Mesendoderm (in vitro differentiated cells): ENCODE results near the gene SHROOM3.

Source experiments
- DNase-seq: peaks from one replicate; pipeline ENCODE4 v3.0.0; 2013
- H2AK5ac ChIP-seq: 2 replicates; pipeline ENCODE4 v1.6.1; 2013; ENCODE audit warnings: low read length, inconsistent platforms
- H2BK120ac ChIP-seq: 2 replicates; pipeline ENCODE4 v1.6.1; 2013; ENCODE audit warnings: low read depth, mild to moderate bottlenecking, low read length, moderate library complexity, mixed read lengths
- H2BK15ac ChIP-seq: replicated peaks from 2 replicates; pipeline ENCODE4 v1.6.1; 2013; ENCODE audit warnings: low read depth, mild to moderate bottlenecking, moderate library complexity
- H2BK5ac ChIP-seq: 2 replicates; pipeline ENCODE4 v1.6.1; 2013; ENCODE audit warnings: low read length, inconsistent platforms
- H3K18ac ChIP-seq: 2 replicates; pipeline ENCODE4 v1.6.1; 2013; ENCODE audit warnings: mild to moderate bottlenecking, low read length, mixed read lengths
- H3K23ac ChIP-seq: one replicate; pipeline ENCODE4 v1.6.1; 2013; ENCODE audit warnings: low read length
- H3K27ac ChIP-seq: 2 replicates; pipeline ENCODE4 v1.5.1; 2013; ENCODE audit warnings: low read depth, mild to moderate bottlenecking, inconsistent platforms, low read length, moderate library complexity
- H3K27me3 ChIP-seq: 2 replicates; pipeline ENCODE4 v1.6.1; 2013; ENCODE audit warnings: low read length, control low read depth, mild to moderate bottlenecking, inconsistent platforms; ENCODE audit not compliant: insufficient read depth, poor library complexity
- H3K36me3 ChIP-seq: 2 replicates; pipeline ENCODE4 v1.6.1; 2013; ENCODE audit warnings: low read length, inconsistent platforms; ENCODE audit not compliant: control insufficient read depth, insufficient read depth
- H3K4ac ChIP-seq: one replicate; pipeline ENCODE4 v1.6.1; 2013; ENCODE audit warnings: low read depth, mild to moderate bottlenecking, low read length, moderate library complexity
- H3K4me1 ChIP-seq: 2 replicates; pipeline ENCODE4 v1.6.1; 2013; ENCODE audit warnings: low read depth, low read length, inconsistent platforms; ENCODE audit not compliant: control insufficient read depth
- H3K4me2 ChIP-seq: 2 replicates; pipeline ENCODE4 v1.6.1; 2013; ENCODE audit warnings: low read length
- H3K4me3 ChIP-seq: 2 replicates; pipeline ENCODE4 v1.5.1; 2013; ENCODE audit warnings: mild to moderate bottlenecking, low read length
- H3K56ac ChIP-seq: one replicate; pipeline ENCODE4 v1.6.1; 2013; ENCODE audit warnings: low read length
- H3K79me1 ChIP-seq: 2 replicates; pipeline ENCODE4 v1.6.1; 2013; ENCODE audit warnings: low read length, inconsistent platforms
- H3K79me2 ChIP-seq: 2 replicates; pipeline ENCODE4 v1.6.1; 2013; ENCODE audit warnings: mild to moderate bottlenecking, low read length; ENCODE audit not compliant: control insufficient read depth, insufficient read depth
- H3K9ac ChIP-seq: 2 replicates; pipeline ENCODE4 v1.6.1; 2013; ENCODE audit warnings: low read length, inconsistent platforms
- H4K5ac ChIP-seq: one replicate; pipeline ENCODE4 v1.6.1; 2013; ENCODE audit warnings: low read length
- H4K8ac ChIP-seq: one replicate; pipeline ENCODE4 v1.6.1; 2013; ENCODE audit warnings: low read depth, mild to moderate bottlenecking, control low read depth, low read length, moderate library complexity
- WGBS: extraction: QIAGEN DNeasy Blood & Tissue Kit; methylation state at CpG from one replicate; pipeline ENCODE4 v1.1.7; 2013; ENCODE audit warnings: low lambda C conversion rate, missing lambda C conversion rate; ENCODE audit not compliant: insufficient coverage; ENCODE audit errors: extremely low coverage; 5-methylcytosine and 5-hydroxymethylcytosine counted together

The SHROOM3 gene

DNA sequence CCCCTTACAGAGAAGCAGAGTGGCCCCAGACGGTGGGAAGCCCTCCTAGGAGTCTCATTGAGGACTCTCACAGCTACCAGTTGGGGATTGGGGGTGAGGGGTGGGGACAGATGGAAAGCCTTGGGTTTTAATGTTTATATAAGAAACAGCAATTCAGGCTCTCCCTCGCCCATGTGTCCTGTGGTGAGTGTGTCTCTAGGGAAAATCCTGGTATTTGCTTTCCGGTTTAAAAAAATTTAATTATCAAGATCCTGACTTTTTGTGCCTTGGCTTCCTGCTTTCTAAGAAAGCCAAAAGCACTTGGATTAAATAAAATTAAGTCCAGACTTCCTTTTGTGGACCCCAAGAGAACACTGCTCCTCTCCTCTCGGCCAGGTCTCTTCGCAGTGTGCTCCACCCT, 369.1 kb downstream of the SHROOM3 start:
- Histone ChIP-seq H3K23ac (no peak overlapping the region), H3K79me2 (no peaks in the 10 kb centered on the region), H4K5ac (no peak overlapping the region), H3K9ac (no peak overlapping the region), H3K18ac (peak overlapping the region; percentile 97), H3K36me3 (no peaks in the 10 kb centered on the region), H4K8ac (peak overlapping the region; percentile 7), H3K27ac (peak overlapping the region; percentile 55), H3K4ac (peak overlapping the region; percentile 96), H3K4me2 (no peak overlapping the region), H3K79me1 (no peaks in the 10 kb centered on the region), H2BK15ac (no peak overlapping the region), H2BK120ac (peak overlapping the region; percentile 83), H3K4me1 (peaks cover 14% of the 10 kb centered on the region), H2AK5ac (no peak overlapping the region), H3K27me3 (no peaks in the 10 kb centered on the region), H3K56ac (peak overlapping the region; percentile 68), H2BK5ac (peak overlapping the region; percentile 7), H3K4me3 (no peak overlapping the region)
- no peak for DNase-seq
- no CpG with 5 or more reads among the region's 5 CpGs for WGBS

DNA sequence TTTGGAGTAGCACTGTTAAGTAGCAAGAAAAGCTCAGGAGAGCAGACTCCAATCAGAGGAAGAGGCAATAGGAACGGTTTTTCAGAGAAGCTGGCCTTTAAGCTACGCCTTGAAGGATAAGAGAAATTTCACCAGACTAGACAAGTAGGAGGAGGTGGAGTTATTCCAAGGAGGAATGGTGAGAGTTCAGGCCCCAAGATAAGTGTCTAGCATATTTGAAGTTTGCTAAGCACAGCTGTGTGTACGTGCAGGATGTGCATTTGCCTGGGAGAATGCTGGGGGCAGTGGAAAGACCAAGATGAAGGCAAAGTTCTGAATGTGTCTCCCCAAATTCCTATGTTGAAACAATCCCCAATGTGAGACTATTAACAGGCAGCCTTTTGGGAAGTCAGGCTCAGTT, 371.3 kb downstream of the SHROOM3 start:
- Histone ChIP-seq H3K18ac (no peak overlapping the region), H2BK120ac (no peak overlapping the region), H3K4me2 (no peak overlapping the region), H3K4ac (no peak overlapping the region), H3K56ac (no peak overlapping the region), H2AK5ac (no peak overlapping the region), H4K5ac (no peak overlapping the region), H3K4me1 (peaks cover 14% of the 10 kb centered on the region), H3K4me3 (no peak overlapping the region), H3K23ac (no peak overlapping the region), H3K36me3 (no peaks in the 10 kb centered on the region), H4K8ac (no peak overlapping the region), H3K27me3 (no peaks in the 10 kb centered on the region), H3K9ac (no peak overlapping the region), H2BK15ac (no peak overlapping the region), H2BK5ac (no peak overlapping the region), H3K27ac (no peak overlapping the region), H3K79me1 (no peaks in the 10 kb centered on the region), H3K79me2 (no peaks in the 10 kb centered on the region)
- no CpG with 5 or more reads among the region's 3 CpGs for WGBS
- DNase-seq: no peak

GRCh38 chr4:76806757-76807156, 371.7 kb downstream of the SHROOM3 start:
- Histone ChIP-seq H3K4me1 (peaks cover 12% of the 10 kb centered on the region), H4K5ac (no peak overlapping the region), H3K27ac (no peak overlapping the region), H3K79me2 (no peaks in the 10 kb centered on the region), H2BK15ac (no peak overlapping the region), H2AK5ac (no peak overlapping the region), H3K27me3 (no peaks in the 10 kb centered on the region), H2BK5ac (no peak overlapping the region), H4K8ac (no peak overlapping the region), H3K9ac (no peak overlapping the region), H3K18ac (no peak overlapping the region), H3K56ac (no peak overlapping the region), H3K4me2 (no peak overlapping the region), H3K4me3 (no peak overlapping the region), H2BK120ac (no peak overlapping the region), H3K23ac (no peak overlapping the region), H3K4ac (no peak overlapping the region), H3K79me1 (no peaks in the 10 kb centered on the region), H3K36me3 (no peaks in the 10 kb centered on the region)
- WGBS: no CpG with 5 or more reads among the region's 1 CpG
- no peak for DNase-seq

GRCh38 chr4:76809594-76810305, 374.7 kb downstream of the SHROOM3 start:
- Histone ChIP-seq H3K9ac (no peak overlapping the region), H2BK5ac (no peak overlapping the region), H3K4me3 (no peak overlapping the region), H3K4me1 (peaks cover 4% of the 10 kb centered on the region), H2BK120ac (no peak overlapping the region), H3K79me2 (no peaks in the 10 kb centered on the region), H3K27ac (no peak overlapping the region), H3K18ac (no peak overlapping the region), H3K56ac (no peak overlapping the region), H2AK5ac (no peak overlapping the region), H4K5ac (no peak overlapping the region), H4K8ac (no peak overlapping the region), H3K27me3 (no peaks in the 10 kb centered on the region), H3K4me2 (no peak overlapping the region), H3K79me1 (no peaks in the 10 kb centered on the region), H3K36me3 (no peaks in the 10 kb centered on the region), H2BK15ac (no peak overlapping the region), H3K4ac (no peak overlapping the region), H3K23ac (no peak overlapping the region)
- no CpG with 5 or more reads among the region's 10 CpGs for WGBS
- DNase-seq: peak; percentile 44

GRCh38 chr4:76811604-76812412, 376.8 kb downstream of the SHROOM3 start:
- H3K56ac ChIP-seq: no peak overlapping the region
- WGBS: no CpG with 5 or more reads among the region's 12 CpGs

More at GRCh38 chr4:76811604-76812412, 376.8 kb downstream of the SHROOM3 start:
- Histone ChIP-seq H3K27me3 (no peaks in the 10 kb centered on the region), H3K18ac (peak overlapping the region; percentile 54), H4K8ac (no peak overlapping the region), H3K4me2 (no peak overlapping the region), H3K79me2 (no peaks in the 10 kb centered on the region), H2BK5ac (no peak overlapping the region), H3K4me3 (no peak overlapping the region), H2BK15ac (no peak overlapping the region), H2BK120ac (no peak overlapping the region), H3K27ac (peak overlapping the region; percentile 1), H3K4ac (no peak overlapping the region), H3K36me3 (no peaks in the 10 kb centered on the region), H2AK5ac (no peak overlapping the region), H4K5ac (no peak overlapping the region), H3K79me1 (no peaks in the 10 kb centered on the region), H3K23ac (no peak overlapping the region), H3K9ac (no peak overlapping the region), H3K4me1 (peaks cover 4% of the 10 kb centered on the region)
- DNase-seq: peak; percentile 74
